Measurements from ENCODE around the gene CABLES2.
A peak's percentile ranks its signal among the peaks of the same experiment; 100 is the strongest.

Gene CABLES2, protein sequence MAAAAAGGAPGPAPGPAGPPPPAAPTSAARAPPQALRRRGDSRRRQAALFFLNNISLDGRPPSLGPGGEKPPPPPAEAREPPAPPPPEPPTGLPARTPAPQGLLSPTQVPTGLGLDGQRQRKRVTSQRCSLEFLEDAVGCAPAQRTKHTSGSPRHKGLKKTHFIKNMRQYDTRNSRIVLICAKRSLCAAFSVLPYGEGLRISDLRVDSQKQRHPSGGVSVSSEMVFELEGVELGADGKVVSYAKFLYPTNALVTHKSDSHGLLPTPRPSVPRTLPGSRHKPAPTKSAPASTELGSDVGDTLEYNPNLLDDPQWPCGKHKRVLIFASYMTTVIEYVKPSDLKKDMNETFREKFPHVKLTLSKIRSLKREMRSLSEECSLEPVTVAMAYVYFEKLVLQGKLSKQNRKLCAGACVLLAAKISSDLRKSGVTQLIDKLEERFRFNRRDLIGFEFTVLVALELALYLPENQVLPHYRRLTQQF

DNA sequence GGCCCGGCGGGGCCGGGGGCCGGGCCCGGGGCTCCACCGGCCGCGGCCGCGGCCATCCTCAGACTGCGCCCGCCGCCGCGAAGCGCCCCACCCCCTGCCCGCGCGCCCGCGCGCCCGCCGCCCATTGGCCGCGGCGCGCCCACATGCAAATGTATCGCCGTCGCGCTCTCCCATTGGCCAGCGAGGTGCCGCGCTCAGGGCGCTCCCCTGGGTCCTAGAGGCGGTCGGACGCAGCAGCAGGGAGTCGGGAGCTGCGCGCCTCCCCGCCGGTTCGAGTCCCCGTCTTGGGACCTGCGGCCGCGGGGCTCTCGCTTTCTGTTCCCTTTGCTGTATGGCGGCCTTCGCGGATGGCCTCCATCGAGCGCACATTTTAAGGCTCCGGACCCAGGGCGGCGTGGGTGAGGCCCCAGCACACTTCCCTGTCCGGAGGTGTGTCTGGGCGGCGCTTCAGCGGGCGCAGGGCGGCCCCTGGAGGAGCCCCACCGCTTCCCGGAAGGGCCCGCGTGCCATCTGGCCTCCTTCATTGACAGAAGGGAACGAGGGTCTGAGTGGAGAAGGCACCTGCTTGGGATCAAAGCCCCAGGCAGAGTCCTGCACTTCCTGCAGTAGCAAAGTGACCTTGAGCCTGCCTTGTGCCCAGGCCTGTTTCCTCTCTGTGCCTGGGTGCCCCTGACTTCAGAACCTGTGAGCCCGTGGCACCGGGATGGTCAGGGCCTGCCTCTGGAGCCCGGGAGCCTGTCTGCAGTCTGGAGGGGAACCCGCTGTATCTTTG is at the start of gene CABLES2:
Gene CABLES2 (minus strand): TSS at position 65 of the 772 bp plus-strand sequence. CDS start 9 bp downstream, at position 56.
- DNase-seq: peak; percentile 94

DNA sequence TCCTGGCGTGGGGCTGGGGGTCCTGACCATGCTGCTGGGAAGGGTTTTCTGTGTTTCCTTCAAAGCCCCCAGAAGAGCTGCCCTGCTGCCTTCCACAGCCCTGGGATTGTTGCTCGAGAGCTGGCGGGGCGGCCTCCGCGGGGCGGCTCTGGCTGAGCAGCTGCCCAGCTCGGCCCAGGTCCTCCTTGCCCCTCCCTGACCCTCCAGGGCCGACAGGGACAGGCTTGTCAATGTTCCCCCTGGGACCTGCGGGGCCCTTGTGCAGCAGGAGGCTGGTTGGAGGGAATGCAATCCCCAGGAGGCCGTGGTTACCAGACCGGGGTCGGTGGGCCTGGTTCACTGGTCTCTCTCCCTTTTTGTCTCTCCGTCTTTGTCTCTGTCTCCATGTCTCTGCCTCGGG is 48.8 kb upstream of the CABLES2 start:
- no peak for DNase-seq

DNA sequence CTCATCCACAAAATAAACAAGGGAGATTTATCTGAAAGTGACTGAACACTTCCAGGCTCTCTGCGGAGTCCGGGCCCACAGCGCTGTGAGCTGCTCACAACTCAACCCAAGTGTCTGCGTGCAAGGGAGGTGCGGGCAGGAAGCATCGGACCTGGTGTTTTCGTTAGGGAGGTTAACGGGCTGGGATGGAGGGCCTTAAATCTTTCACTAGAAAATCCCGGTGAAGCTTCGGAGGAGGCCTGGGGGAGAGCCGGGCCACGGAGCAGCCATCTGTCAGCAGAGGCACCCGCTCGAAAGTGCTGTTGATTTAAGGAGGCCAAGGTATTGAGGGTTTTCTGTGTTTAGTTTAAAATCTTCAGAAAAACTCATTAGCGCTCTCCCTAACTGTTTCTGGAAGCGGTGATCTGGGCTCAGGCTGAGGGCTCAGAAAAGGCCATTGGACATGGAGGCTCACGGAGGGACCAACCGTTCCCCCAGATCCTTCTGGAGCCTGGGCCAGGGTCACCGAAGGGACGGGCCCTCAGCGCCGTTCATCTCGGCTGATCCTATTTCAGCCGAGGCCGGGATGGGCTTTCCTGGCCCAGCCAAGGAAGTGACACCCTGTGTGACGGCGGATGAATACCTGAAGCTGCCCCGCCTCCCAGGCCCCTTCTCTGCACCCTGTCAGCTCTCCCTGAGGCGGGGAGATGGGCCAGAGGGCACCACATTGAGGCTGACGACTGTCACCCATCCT is 48.0 kb upstream of the CABLES2 start:
- DNase-seq: no peak

- no peak for DNase-seq
Observed at GRCh38 chr20:62453186-62453808, 46.2 kb upstream of the CABLES2 start.

GRCh38 chr20:62452475-62453095 is 45.5 kb upstream of the CABLES2 start:
- DNase-seq: no peak

- DNase-seq: no peak
Observed at GRCh38 chr20:62451970-62452369, 44.9 kb upstream of the CABLES2 start.

GRCh38 chr20:62451156-62451767 is 44.2 kb upstream of the CABLES2 start:
- no peak for DNase-seq

- no peak for DNase-seq
Observed at GRCh38 chr20:62449951-62450691, 43.0 kb upstream of the CABLES2 start.

- DNase-seq: no peak
Observed at GRCh38 chr20:62448788-62449187, 41.7 kb upstream of the CABLES2 start.

GRCh38 chr20:62448038-62448437 is 41.0 kb upstream of the CABLES2 start:
- no peak for DNase-seq

DNA sequence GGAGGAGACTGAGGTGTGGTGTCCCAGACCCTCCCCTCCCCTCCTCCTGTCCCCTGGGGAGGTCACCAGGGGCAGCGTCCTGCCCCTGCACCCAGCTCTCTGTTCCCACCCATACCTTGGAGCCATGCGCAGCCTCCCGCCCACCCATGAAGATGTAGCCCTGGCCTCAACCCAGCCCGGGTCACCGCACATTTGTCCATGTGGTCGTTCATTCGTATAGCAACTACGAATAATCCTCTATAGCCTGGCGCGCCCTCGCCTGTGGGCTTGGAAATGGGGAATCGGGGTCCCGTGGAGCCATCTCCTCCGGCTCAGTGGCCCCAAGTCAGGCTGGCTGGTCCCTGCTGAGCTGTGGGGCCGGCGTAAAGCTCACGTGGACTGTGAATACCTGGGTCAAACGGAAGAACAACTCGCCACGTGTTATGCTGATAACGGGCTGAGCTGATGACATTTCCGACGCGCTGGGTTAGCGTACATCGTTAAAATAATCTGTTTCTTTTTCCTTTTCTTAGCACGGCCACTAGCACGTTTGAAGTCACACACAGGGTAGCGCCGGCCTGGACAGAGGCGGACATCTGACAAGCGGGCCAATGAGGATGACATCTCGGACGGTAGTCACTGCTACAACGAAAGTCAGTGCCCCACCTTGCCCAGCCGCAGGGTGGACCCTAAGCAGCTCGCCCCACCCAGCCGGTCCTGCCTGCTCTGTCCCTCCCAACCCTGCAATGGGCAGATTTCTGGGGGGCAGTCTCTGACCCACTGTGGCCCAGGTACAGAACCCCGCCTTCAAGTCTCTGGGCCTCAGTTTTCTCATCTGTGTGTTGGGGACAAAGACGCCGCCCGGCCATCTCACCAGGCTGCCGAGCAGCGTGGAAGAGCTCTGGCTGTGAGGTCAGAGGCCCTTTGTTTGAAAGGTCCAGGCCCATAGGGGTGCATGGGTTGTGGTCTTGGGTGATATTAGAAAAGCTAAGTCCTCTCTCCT is 40.1 kb upstream of the CABLES2 start:
- no peak for DNase-seq

DNA sequence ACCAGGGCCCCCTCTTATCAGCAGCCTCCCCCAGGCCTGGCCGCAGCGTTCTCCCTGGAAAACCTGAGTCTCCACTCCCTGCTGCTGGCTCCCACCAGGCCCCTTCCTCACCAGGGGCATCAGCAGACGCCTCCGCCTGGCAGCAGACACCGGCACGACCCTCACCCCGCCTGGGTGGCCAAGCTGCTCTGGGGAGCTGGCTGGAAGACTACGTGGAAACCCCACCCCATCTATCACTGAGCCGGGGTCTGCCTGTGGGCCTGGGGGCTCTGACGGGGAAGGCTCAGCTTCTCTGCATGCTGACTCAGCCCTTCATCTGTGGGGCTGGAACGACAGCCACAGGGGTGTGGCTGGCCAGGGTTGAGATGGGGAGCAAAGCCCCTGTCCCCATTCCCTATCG is 39.4 kb upstream of the CABLES2 start:
- no peak for DNase-seq

DNA sequence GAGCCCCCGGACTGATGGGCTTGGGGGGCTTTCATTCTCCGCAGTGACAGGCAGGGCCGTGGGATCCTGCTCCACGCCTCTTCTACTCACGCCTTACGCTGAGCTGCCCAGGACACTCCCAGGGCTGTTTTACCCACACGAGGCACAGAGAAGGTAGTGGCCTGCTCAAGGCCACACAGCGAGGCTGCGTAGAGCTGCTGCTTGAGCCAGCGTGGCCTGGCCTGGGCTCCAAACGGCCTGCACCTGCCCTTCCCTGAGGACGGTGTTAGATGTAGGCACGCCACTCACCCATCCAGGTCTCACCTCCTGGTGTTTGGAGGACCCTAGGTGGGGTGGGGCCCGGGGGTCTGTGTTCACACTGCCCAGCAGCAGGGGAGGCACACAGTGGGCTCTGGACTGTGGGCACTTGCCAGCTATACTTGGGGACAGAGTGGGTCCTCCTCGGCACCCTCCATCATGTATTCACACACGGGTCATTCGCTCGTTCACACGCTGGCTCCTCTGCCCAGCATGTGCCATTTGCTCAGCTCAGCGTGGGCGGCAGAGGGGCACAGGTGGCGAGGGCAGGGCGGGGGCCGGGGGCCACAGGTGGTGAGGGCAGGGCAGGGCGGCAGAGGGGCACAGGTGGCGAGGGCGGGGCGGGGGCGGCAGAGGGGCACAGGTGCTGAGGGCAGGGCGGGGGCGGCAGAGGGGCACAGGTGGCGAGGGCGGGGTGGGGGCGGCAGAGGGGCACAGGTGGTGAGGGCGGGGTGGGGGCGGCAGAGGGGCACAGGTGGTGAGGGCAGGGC is 38.7 kb upstream of the CABLES2 start:
- DNase-seq: no peak

GRCh38 chr20:62444286-62444685 is 37.2 kb upstream of the CABLES2 start:
- DNase-seq: no peak

DNA sequence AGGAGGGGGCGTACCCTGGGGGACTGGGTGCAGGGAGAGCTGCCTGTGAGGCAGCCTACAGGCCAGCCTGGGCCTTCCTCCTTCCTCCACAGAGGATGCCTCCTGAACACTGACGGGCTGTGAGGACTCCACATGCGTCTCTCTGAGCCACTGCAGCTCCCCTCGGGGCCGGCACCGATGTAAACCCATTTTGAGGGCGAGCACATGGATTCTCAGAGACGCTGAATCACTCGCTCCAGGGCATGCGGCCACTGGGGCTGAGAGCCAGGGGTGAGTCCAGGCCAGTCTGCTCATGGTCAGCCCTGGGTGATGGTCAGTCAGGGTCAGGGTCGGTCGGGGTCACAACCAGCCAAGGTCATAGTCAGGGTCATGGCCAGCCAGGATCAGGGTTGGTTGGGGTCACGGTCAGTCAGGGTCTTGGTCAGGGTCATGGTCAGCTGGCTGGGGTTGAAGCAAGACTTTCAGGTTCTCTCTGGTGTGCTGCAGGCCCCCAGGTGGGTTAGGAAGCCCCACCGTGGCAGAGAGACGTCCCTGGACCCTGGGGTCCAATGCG is 35.0 kb upstream of the CABLES2 start:
- DNase-seq: no peak

- DNase-seq: no peak
Observed at GRCh38 chr20:62439218-62439617, 32.1 kb upstream of the CABLES2 start.

DNA sequence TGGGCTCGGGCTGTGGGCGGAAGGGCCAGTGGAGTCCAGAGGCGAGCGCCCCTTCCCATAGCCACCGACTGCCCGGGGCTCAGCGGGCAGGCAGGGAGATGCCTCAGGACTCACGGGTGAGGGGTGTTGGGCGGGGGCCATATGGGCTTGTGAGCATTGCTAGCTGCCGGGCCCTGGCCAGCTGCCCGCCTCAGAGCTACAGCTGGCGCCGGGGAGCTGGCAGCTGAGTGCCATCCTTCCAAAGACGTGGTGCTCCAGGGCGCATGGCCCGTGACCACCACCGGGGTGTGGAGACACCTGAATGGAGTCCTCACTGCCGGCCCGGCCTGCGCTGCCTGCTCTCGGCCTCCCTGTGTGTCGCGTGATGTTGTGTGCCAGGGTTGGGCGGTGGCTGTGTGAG is 30.8 kb upstream of the CABLES2 start:
- DNase-seq: no peak

DNA sequence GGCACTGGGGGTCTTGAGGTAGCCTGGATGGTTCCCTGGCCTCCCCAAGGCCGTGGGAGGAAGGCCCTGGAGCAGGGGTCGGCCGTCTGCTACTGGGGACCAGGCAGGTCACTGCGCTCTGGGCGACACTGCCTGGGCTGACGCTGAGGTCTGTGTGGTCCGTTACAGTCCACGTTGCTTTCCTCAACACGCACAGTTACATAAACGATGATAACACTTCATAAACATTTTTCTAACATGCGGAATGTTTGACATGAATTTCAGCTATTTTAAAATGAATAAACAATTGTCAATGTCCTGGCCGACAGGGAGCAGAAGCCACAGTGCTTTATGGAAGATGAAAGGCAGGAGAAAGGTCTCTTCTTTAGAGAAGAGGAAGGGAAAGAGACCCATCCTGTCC is 30.4 kb upstream of the CABLES2 start:
- DNase-seq: no peak

GRCh38 chr20:62436692-62437091 is 29.6 kb upstream of the CABLES2 start:
- DNase-seq: no peak

Measured in CD4-positive, alpha-beta T cell treated with Interleukin-12 subunit alpha and Interleukin-12 subunit beta, for 1 hour (primary cell).